GM23248 (cell line): ENCODE results near the gene STMND1. TPM values are rescaled to one million over a fixed set of nuclear protein-coding genes. Genes with fewer than 3 reads are reported as not detected.

Experiments used
- DNase-seq: peaks from one replicate; pipeline ENCODE4 v3.0.0-alpha.2; 2015
- H2AFZ ChIP-seq: fragments of 200-600 bp; sonication (generic); 2 replicates; pipeline ENCODE4 v1.6.1; 2016; ENCODE audit warnings: antibody characterized with exemption
- H3F3A ChIP-seq: fragments of 200-600 bp; sonication (generic); 2 replicates; pipeline ENCODE4 v1.6.1; 2016; ENCODE audit warnings: mild to moderate bottlenecking, antibody characterized with exemption, mixed run types; ENCODE audit not compliant: insufficient read depth
- H3K27ac ChIP-seq: fragments of 200-600 bp; sonication (generic); 2 replicates; pipeline ENCODE4 v1.5.1; 2016; ENCODE audit warnings: mild to moderate bottlenecking
- H3K27me3 ChIP-seq: fragments of 200-600 bp; sonication (generic); replicated peaks from 2 replicates; pipeline ENCODE4 v1.6.1; 2016; ENCODE audit warnings: mild to moderate bottlenecking; ENCODE audit not compliant: insufficient read depth
- H3K36me3 ChIP-seq: fragments of 200-600 bp; sonication (generic); 2 replicates; pipeline ENCODE4 v1.6.1; 2016; ENCODE audit warnings: low read depth, mild to moderate bottlenecking
- H3K4me1 ChIP-seq: fragments of 200-600 bp; sonication (generic); 2 replicates; pipeline ENCODE4 v1.6.1; 2016; ENCODE audit warnings: mild to moderate bottlenecking; ENCODE audit not compliant: insufficient read depth
- H3K4me2 ChIP-seq: fragments of 200-600 bp; sonication (generic); one replicate; pipeline ENCODE4 v1.6.1; 2016; ENCODE audit warnings: mild to moderate bottlenecking; ENCODE audit not compliant: unreplicated experiment
- H3K4me3 ChIP-seq: fragments of 200-600 bp; sonication (generic); 2 replicates; pipeline ENCODE4 v1.5.1; 2016; ENCODE audit warnings: mild to moderate bottlenecking
- H3K79me2 ChIP-seq: fragments of 200-600 bp; sonication (generic); 2 replicates; pipeline ENCODE4 v1.6.1; 2016; ENCODE audit warnings: mild to moderate bottlenecking; ENCODE audit not compliant: insufficient read depth
- H3K9ac ChIP-seq: fragments of 200-600 bp; sonication (generic); 2 replicates; pipeline ENCODE4 v1.6.1; 2016; ENCODE audit warnings: mild to moderate bottlenecking
- H3K9me2 ChIP-seq: fragments of 200-600 bp; sonication (generic); 2 replicates; pipeline ENCODE4 v1.6.1; 2016; ENCODE audit warnings: mixed run types, mild to moderate bottlenecking, moderate library complexity; ENCODE audit not compliant: insufficient read depth
- H3K9me3 ChIP-seq: fragments of 200-600 bp; sonication (generic); one replicate; pipeline ENCODE4 v1.6.1; 2017; ENCODE audit warnings: low read depth
- H4K20me1 ChIP-seq: fragments of 200-600 bp; sonication (generic); 2 replicates; pipeline ENCODE4 v1.6.0; 2016; ENCODE audit not compliant: insufficient read depth
- EZH2 ChIP-seq: fragments of 200-600 bp; sonication (generic); IDR thresholded peaks from 2 replicates; pipeline ENCODE4 v1.6.1; 2018; ENCODE audit warnings: antibody characterized with exemption, mild to moderate bottlenecking; ENCODE audit not compliant: insufficient read depth, poor library complexity, severe bottlenecking
- EZH2phosphoT487 ChIP-seq: fragments of 200-600 bp; sonication (generic); IDR thresholded peaks from 2 replicates; pipeline ENCODE4 v1.6.1; 2018; ENCODE audit warnings: antibody characterized with exemption, moderate library complexity, mild to moderate bottlenecking, low read depth; ENCODE audit not compliant: insufficient read depth
- WGBS, 2 experiments: methylation state at CpG; one replicate each; pipeline ENCODE4 v1.1.6; 2015 to 2017; ENCODE audit warnings: low lambda C conversion rate in 2 of 2, low coverage in 1 of 2; ENCODE audit errors: missing lambda C conversion rate in 2 of 2; 5-methylcytosine and 5-hydroxymethylcytosine counted together
- in situ Hi-C: fragments of 300-500 bp; cut with MboI; formaldehyde crosslinking; loops from 2 replicates; pipeline ENCODE4 v1.15.0; 2020
- polyA plus RNA-seq: library from polyadenylated mRNA; unstranded; fragments of >200 nt; fragmentation: Nextera tagmentation; extraction: Ambion mirVana; gene quantifications from 2 replicates; pipeline ENCODE4 v1.2.1, GENCODE V29; 2016
- total RNA-seq: library from RNA; depleted of rRNA; stranded (reverse); fragments of >200 nt; shearing (Covaris generic); gene quantifications from 2 replicates; pipeline ENCODE4 v1.2.3, GENCODE V29; 2014

The STMND1 gene
- total and polyA plus RNA-seq, 2 experiments from 2014 or later: not detected

DNA sequence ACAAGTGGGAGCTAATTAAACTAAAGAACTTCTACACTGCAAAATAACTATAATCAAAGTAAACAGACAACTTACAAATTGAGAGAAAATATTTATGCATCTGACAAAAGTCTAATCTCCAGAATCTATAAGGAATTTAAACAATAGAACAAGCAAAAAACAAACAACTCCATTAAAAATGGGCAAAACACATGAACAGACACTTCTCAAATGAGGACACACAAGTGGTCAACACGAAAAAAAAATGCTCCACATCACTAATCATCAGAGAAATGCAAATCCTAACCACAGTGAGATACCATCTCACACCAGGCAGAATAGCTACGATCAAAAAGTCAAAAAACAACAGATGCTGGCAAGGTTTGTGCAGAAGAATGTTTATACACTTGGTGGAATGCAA, 36.2 kb downstream of the STMND1 start:
- no peak for TF ChIP-seq EZH2phosphoT487
- TF ChIP-seq EZH2: no peak
- no peak for DNase-seq
- Histone ChIP-seq H3K9ac (no peak overlapping the region), H3K36me3 (no peaks in the 10 kb centered on the region), H4K20me1 (no peaks in the 10 kb centered on the region), H3F3A (no peaks in the 10 kb centered on the region), H3K27me3 (peaks cover 9% of the 10 kb centered on the region), H3K9me3 (no peaks in the 10 kb centered on the region), H3K4me1 (no peaks in the 10 kb centered on the region), H3K4me3 (no peak overlapping the region), H3K27ac (no peak overlapping the region), H3K4me2 (no peak overlapping the region), H3K79me2 (no peaks in the 10 kb centered on the region), H3K9me2 (no peaks in the 10 kb centered on the region), H2AFZ (no peak overlapping the region)
- 30 to 34% methylated on average over 2 of the region's 2 CpGs for WGBS, 2 experiments
- in situ Hi-C loops: no loop called here

DNA sequence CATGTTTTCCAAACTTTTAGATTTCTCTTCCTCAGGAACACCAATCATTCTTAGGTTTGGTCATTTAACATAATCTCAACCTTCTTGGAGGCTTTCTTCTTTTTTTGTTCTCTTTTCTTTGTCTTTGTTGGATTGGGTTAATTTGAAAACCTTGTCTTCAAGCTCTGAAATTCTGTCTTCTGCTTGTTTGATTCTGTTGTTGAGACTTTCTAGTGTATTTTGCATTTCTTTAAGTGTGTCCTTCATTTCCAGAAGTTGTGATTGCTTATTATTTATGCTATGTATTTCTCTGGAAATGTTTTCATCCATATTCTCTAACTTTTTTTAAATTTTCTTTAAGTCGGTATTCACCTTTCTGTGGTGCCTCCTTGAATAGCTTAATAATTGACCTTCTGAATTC, 42.2 kb downstream of the STMND1 start:
- no peak overlapping the region for H3K27ac ChIP-seq
- H3K9ac ChIP-seq: no peak overlapping the region
- H3K9me3 ChIP-seq: peaks cover 3% of the 10 kb centered on the region
- in situ Hi-C loops: no loop called here
- WGBS, 2 experiments: 74 to 78% methylated on average over 1 of the region's 1 CpG
- H3K4me3 ChIP-seq: no peak overlapping the region
- no peaks in the 10 kb centered on the region for H3K36me3 ChIP-seq
- DNase-seq: no peak
- H3K9me2 ChIP-seq: no peaks in the 10 kb centered on the region
- TF ChIP-seq EZH2 (no peak), EZH2phosphoT487 (no peak)
- H3K4me2 ChIP-seq: no peak overlapping the region
- no peaks in the 10 kb centered on the region for H3K4me1 ChIP-seq
- H3F3A ChIP-seq: no peaks in the 10 kb centered on the region
- H4K20me1 ChIP-seq: no peaks in the 10 kb centered on the region
- no peak overlapping the region for H2AFZ ChIP-seq
- no peaks in the 10 kb centered on the region for H3K79me2 ChIP-seq
- H3K27me3 ChIP-seq: no peaks in the 10 kb centered on the region

DNA sequence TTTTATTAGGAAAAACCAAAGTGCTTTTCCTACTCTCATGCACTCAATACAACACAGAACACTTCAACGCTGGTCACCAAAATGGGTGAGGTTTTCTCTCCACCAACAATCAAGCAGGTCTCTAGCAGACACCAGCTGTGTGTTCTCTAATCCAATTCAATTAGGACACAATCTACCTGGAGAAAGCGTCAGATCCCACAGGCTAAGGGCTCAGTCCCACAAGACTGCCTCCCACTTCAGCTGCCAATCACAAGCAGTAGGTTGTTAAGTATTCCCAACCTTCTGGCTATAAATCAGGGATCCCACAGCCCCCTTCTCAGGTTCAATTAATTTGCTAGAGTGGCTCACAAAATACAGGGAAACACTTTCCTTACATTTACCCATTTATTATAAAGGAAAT, 47.7 kb downstream of the STMND1 start:
- no peaks in the 10 kb centered on the region for H4K20me1 ChIP-seq
- no peak overlapping the region for H3K4me3 ChIP-seq
- no peak overlapping the region for H3K9ac ChIP-seq
- no peaks in the 10 kb centered on the region for H3K27me3 ChIP-seq
- in situ Hi-C loops: no loop called here
- TF ChIP-seq EZH2: no peak
- no peak overlapping the region for H3K27ac ChIP-seq
- H3F3A ChIP-seq: no peaks in the 10 kb centered on the region
- WGBS, 2 experiments: 61 to 64% methylated on average over 2 of the region's 2 CpGs
- no peak for DNase-seq
- no peaks in the 10 kb centered on the region for H3K36me3 ChIP-seq
- H3K4me2 ChIP-seq: no peak overlapping the region
- no peaks in the 10 kb centered on the region for H3K9me2 ChIP-seq
- no peaks in the 10 kb centered on the region for H3K9me3 ChIP-seq
- no peaks in the 10 kb centered on the region for H3K79me2 ChIP-seq
- H2AFZ ChIP-seq: no peak overlapping the region
- H3K4me1 ChIP-seq: no peaks in the 10 kb centered on the region

DNA sequence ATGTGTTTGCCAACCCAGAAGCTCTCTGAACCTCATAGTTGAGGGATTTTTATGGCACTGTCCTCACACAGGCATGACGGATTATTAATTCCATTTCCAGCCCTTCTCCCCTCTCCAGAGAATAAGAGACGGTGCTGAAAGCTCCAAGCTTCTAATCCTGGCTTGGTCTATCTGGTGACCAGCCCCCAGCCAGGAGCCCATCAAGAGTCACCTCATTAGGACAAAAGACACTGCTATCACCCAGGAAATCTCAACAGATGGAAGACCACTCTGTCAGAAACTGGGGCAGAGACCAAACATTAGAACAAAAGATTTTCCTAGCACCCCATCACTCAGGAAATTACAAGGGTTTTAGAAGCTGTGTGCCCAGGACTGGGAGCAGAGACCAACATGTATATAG, 48.2 kb downstream of the STMND1 start:
- Histone ChIP-seq H3K9ac (no peak overlapping the region), H3K4me2 (no peak overlapping the region), H3K36me3 (no peaks in the 10 kb centered on the region), H2AFZ (no peak overlapping the region), H3K9me3 (no peaks in the 10 kb centered on the region), H4K20me1 (no peaks in the 10 kb centered on the region), H3K4me1 (no peaks in the 10 kb centered on the region), H3K27ac (no peak overlapping the region), H3F3A (no peaks in the 10 kb centered on the region), H3K4me3 (no peak overlapping the region), H3K27me3 (no peaks in the 10 kb centered on the region), H3K9me2 (no peaks in the 10 kb centered on the region), H3K79me2 (no peaks in the 10 kb centered on the region)
- no peak for DNase-seq
- no peak for TF ChIP-seq EZH2phosphoT487
- no peak for TF ChIP-seq EZH2
- in situ Hi-C loops: loop anchor here (10.0 kb wide), 1 partner anchor 655 kb away; no protein-coding TSS in a partner anchor
- WGBS, 2 experiments: 42 to 45% methylated on average over 2 of the region's 2 CpGs

DNA sequence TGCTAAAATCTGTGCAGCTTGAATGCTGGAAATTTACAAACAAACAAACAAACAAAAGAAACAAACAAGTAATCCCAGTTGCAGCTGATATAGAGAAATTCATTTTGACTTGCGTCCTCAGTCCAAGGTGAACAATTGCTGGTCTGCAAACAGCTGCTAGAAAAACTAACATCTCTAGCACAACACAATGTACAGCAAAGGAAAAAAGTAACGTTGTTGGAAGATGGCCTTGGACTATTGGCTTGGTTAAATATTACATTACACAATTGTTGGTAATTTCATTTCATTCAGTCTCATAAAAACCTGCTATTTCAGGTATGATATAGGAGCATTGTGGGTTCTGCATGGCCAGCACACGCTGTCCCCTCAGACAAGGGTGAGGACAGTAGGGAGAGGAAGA, 50.0 kb downstream of the STMND1 start:
- TF ChIP-seq EZH2phosphoT487: no peak
- TF ChIP-seq EZH2: no peak
- no peaks in the 10 kb centered on the region for H3K36me3 ChIP-seq
- H3K9me3 ChIP-seq: no peaks in the 10 kb centered on the region
- DNase-seq: no peak
- no peak overlapping the region for H3K4me2 ChIP-seq
- H2AFZ ChIP-seq: no peak overlapping the region
- H3F3A ChIP-seq: no peaks in the 10 kb centered on the region
- H3K9me2 ChIP-seq: no peaks in the 10 kb centered on the region
- H3K9ac ChIP-seq: no peak overlapping the region
- WGBS, 2 experiments: 55 to 63% methylated on average over 3 of the region's 3 CpGs
- in situ Hi-C loops: loop anchor here (10.0 kb wide), 1 partner anchor 653 kb away; no protein-coding TSS in a partner anchor
- no peak overlapping the region for H3K4me3 ChIP-seq
- H3K4me1 ChIP-seq: no peaks in the 10 kb centered on the region
- H3K79me2 ChIP-seq: no peaks in the 10 kb centered on the region
- no peaks in the 10 kb centered on the region for H4K20me1 ChIP-seq
- H3K27ac ChIP-seq: no peak overlapping the region
- no peaks in the 10 kb centered on the region for H3K27me3 ChIP-seq
